Smooth muscle cell (in vitro differentiated cells): ENCODE measurements around the gene PFDN1. TPM values are rescaled to one million over a fixed set of nuclear protein-coding genes. Genes with fewer than 3 reads are reported as not detected.
"Not testable (repeated sequence)": the region's sequence is repeated elsewhere in the genome, so short reads cannot be mapped to it uniquely, and the experiment has no call there.

Experiments used
- DNase-seq: peaks from one replicate; lab custom pipeline; 2025; ENCODE audit not compliant: unreplicated experiment; lab: John Stamatoyannopoulos, UW
- H2AFZ ChIP-seq: fragments of 200-600 bp; sonication (generic); 2 replicates; pipeline ENCODE4 v1.6.0; 2016; ENCODE audit warnings: antibody characterized with exemption, low read depth, mild to moderate bottlenecking
- H3F3A ChIP-seq: fragments of 200-600 bp; sonication (generic); 2 replicates; pipeline ENCODE4 v1.6.0; 2017; ENCODE audit warnings: antibody characterized with exemption, low read depth
- H3K27ac ChIP-seq: fragments of 200-600 bp; sonication (generic); 2 replicates; pipeline ENCODE4 v1.5.1; 2016; ENCODE audit warnings: low read depth, mild to moderate bottlenecking
- H3K27me3 ChIP-seq: fragments of 200-600 bp; sonication (generic); 2 replicates; pipeline ENCODE4 v1.6.1; 2016; ENCODE audit warnings: low read depth, mild to moderate bottlenecking
- H3K36me3 ChIP-seq: fragments of 200-600 bp; sonication (generic); 2 replicates; pipeline ENCODE4 v1.5.1; 2016; ENCODE audit warnings: low read depth
- H3K4me1 ChIP-seq: fragments of 200-600 bp; sonication (generic); 2 replicates; pipeline ENCODE4 v1.5.1; 2016; ENCODE audit warnings: low read depth
- H3K4me2 ChIP-seq: fragments of 200-600 bp; sonication (generic); 2 replicates; pipeline ENCODE4 v1.6.0; 2016; ENCODE audit warnings: mild to moderate bottlenecking
- H3K4me3 ChIP-seq: fragments of 200-600 bp; sonication (generic); 2 replicates; pipeline ENCODE4 v1.5.1; 2016; ENCODE audit warnings: mild to moderate bottlenecking
- H3K79me2 ChIP-seq: fragments of 200-600 bp; sonication (generic); 2 replicates; pipeline ENCODE4 v1.6.0; 2016; ENCODE audit warnings: low read depth, mild to moderate bottlenecking
- H3K9ac ChIP-seq: fragments of 200-600 bp; sonication (generic); 2 replicates; pipeline ENCODE4 v1.6.0; 2016; ENCODE audit warnings: low read depth
- H3K9me3 ChIP-seq: fragments of 200-600 bp; sonication (generic); replicated peaks from 2 replicates; pipeline ENCODE4 v1.5.1; 2016; ENCODE audit warnings: low read depth
- H4K20me1 ChIP-seq: fragments of 200-600 bp; sonication (generic); 2 replicates; pipeline ENCODE4 v1.6.0; 2016; ENCODE audit warnings: low read depth
- WGBS: methylation state at CpG from one replicate; pipeline ENCODE4 v1.1.7; 2016; ENCODE audit warnings: low lambda C conversion rate; 5-methylcytosine and 5-hydroxymethylcytosine counted together
- polyA plus RNA-seq: library from polyadenylated mRNA; unstranded; fragments of >200 nt; fragmentation: Nextera tagmentation; extraction: Ambion mirVana; gene quantifications from 2 replicates; pipeline ENCODE4 v1.2.1, GENCODE V29; 2016
- total RNA-seq: library from RNA; depleted of rRNA; stranded (reverse); fragments of >200 nt; gene quantifications from 2 replicates; pipeline ENCODE4 v1.2.3, GENCODE V29; 2014
- TF ChIP-seq, protein P1 (sequence below): fragments of 200-600 bp; sonication (generic); IDR thresholded peaks from 2 replicates; pipeline ENCODE4 v1.5.1; 2017; ENCODE audit warnings: borderline replicate concordance, mild to moderate bottlenecking, antibody characterized with exemption; ENCODE audit not compliant: insufficient read depth, poor library complexity, severe bottlenecking

The PFDN1 gene
- total and polyA plus RNA-seq, 2 experiments from 2014 or later, result 145 to 154 TPM

DNA sequence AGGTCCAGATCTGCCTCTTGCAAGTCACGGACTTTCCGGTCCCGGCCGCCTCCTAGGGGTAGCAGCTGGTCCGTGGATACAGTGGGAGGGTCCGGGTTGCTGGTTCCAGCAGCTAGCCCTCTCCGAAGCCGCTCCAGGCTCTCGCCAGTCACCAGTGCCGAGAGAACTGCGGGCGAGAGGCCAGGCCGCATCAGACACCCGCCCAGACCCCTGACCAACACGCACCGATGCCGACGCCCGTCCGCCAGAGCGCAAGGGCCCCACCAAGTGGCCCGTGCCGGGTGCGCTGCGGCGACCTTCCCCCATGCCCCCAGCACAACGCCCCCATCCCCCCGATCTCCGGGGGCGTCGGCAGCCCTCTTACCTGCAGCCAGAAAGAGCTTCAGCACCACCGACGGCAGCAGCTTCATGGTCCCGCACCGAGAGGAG lies 43.0 kb upstream of the PFDN1 start:
- H3K4me1 ChIP-seq, result peaks cover 10% of the 10 kb centered on the region
- peak overlapping the region; percentile 7 for H3K27ac ChIP-seq
- H2AFZ ChIP-seq, result peak overlapping the region; percentile 59
- peaks cover 6% of the 10 kb centered on the region for H3F3A ChIP-seq
- no peaks in the 10 kb centered on the region for H3K9me3 ChIP-seq
- no peaks in the 10 kb centered on the region for H3K27me3 ChIP-seq
- TF ChIP-seq, protein P1, sequence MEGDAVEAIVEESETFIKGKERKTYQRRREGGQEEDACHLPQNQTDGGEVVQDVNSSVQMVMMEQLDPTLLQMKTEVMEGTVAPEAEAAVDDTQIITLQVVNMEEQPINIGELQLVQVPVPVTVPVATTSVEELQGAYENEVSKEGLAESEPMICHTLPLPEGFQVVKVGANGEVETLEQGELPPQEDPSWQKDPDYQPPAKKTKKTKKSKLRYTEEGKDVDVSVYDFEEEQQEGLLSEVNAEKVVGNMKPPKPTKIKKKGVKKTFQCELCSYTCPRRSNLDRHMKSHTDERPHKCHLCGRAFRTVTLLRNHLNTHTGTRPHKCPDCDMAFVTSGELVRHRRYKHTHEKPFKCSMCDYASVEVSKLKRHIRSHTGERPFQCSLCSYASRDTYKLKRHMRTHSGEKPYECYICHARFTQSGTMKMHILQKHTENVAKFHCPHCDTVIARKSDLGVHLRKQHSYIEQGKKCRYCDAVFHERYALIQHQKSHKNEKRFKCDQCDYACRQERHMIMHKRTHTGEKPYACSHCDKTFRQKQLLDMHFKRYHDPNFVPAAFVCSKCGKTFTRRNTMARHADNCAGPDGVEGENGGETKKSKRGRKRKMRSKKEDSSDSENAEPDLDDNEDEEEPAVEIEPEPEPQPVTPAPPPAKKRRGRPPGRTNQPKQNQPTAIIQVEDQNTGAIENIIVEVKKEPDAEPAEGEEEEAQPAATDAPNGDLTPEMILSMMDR, result peak; percentile 15
- H3K36me3 ChIP-seq, result no peaks in the 10 kb centered on the region
- peak overlapping the region; percentile 86 for H3K4me2 ChIP-seq
- H3K79me2 ChIP-seq, result peaks cover 36% of the 10 kb centered on the region
- peak overlapping the region; percentile 77 for H3K4me3 ChIP-seq
- DNase-seq, result peak; percentile 43
- 3% methylated on average over 25 of the region's 35 CpGs for WGBS
- H4K20me1 ChIP-seq, result peaks cover 45% of the 10 kb centered on the region
- H3K9ac ChIP-seq, result peak overlapping the region; percentile 76

DNA sequence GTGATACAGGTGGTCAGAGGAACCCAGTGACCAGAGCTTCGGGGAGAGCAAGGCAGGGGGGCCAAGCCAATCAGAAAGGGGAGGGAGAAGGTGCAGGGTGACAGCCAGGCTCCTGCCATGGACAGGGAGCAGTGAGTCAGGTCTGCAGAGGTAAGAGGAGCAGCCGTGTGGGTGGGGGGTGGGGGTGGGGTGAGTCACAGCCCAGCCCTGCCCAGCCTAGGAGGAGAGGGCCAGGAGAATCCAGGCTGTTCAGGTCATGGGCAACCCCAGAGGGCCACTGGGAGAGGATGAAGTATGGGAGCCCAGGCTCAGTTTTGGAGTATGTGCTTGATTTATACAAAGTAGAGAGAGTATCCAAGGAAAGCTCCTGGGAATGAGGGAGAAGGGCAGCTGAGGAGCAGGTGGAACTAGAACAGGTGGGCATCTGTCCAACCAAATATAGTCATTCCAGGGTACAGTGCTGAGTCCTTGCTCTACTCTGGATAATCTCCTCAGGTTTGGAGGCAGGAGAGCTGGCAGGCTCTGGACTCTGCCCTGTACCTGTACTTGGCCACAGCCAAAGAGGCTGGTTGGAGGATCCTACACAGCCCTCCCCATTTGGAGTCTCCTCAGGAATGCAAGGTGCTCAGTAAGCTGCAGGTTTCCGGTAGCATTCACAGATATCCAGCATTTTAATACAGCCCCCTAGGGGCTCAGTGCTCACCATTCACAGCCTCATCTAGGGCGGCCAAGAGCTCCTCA lies 42.0 kb upstream of the PFDN1 start:
- H3K9ac ChIP-seq, result peak overlapping the region; percentile 76
- H3K27me3 ChIP-seq, result no peaks in the 10 kb centered on the region
- 48% methylated on average over 4 of the region's 4 CpGs for WGBS
- peaks cover 49% of the 10 kb centered on the region for H4K20me1 ChIP-seq
- no peak for DNase-seq
- peak overlapping the region; percentile 77 for H3K4me3 ChIP-seq
- peak overlapping the region; percentile 86 for H3K4me2 ChIP-seq
- no peaks in the 10 kb centered on the region for H3K36me3 ChIP-seq
- H2AFZ ChIP-seq, result no peak overlapping the region
- peaks cover 41% of the 10 kb centered on the region for H3K79me2 ChIP-seq
- TF ChIP-seq, protein P1, result no peak
- no peaks in the 10 kb centered on the region for H3K9me3 ChIP-seq
- peaks cover 6% of the 10 kb centered on the region for H3F3A ChIP-seq
- H3K4me1 ChIP-seq, result peaks cover 10% of the 10 kb centered on the region
- peak overlapping the region; percentile 38 for H3K27ac ChIP-seq

DNA sequence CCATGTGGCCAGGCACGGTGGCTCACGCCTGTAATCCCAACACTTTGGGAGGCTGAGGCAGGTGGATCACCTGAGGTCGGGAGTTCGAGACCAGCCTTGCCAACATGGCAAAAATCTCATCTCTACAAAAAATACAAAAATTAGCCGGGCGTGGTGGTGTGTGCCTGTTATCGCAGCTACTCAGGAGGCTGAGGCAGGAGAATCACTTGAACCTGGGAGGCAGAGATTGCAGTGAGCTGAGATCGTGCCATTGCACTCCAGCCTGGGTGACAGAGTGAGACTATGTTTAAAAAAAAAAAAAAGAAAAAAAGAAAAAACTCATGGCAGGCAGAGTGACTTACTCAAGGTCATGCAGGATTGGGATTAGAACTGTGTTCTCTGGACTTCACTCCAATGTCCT lies 40.9 kb upstream of the PFDN1 start:
- H2AFZ ChIP-seq, H3K9ac ChIP-seq, H3K4me2 ChIP-seq, DNase-seq, H3K9me3 ChIP-seq, H3K4me3 ChIP-seq, H3F3A ChIP-seq, H3K36me3 ChIP-seq, H3K27ac ChIP-seq, H3K27me3 ChIP-seq: not testable (repeated sequence)
- Histone ChIP-seq H4K20me1 (peaks cover 49% of the 10 kb centered on the region), H3K79me2 (peaks cover 41% of the 10 kb centered on the region), H3K4me1 (peaks cover 10% of the 10 kb centered on the region)
- 95% methylated on average over 8 of the region's 8 CpGs for WGBS

DNA sequence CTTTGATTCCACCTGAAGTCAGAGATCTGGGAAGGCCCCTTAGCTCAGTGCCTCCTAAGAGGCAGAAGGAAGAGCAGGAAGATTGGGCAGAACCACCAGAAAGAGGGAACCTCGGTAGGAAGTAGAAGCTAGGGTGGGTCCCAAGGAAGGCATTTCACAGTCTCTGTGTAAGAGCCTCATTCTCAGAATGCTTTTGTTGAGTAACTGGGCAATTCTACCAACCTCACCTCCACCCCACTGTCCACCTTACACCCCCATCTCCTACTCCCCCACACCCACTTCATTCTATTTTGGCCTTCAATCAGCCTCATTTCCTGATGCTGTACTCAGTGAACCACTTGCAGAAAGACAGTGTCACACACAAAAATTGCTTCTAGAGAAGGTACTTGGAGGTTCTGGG lies 40.0 kb upstream of the PFDN1 start:
- H3K36me3 ChIP-seq, result no peaks in the 10 kb centered on the region
- H2AFZ ChIP-seq, result no peak overlapping the region
- TF ChIP-seq, protein P1, result no peak
- peaks cover 54% of the 10 kb centered on the region for H4K20me1 ChIP-seq
- H3K27me3 ChIP-seq, result no peaks in the 10 kb centered on the region
- H3F3A ChIP-seq, result peaks cover 12% of the 10 kb centered on the region
- H3K79me2 ChIP-seq, result peaks cover 41% of the 10 kb centered on the region
- no peaks in the 10 kb centered on the region for H3K9me3 ChIP-seq
- no peak overlapping the region for H3K4me2 ChIP-seq
- no peak for DNase-seq
- no peak overlapping the region for H3K9ac ChIP-seq
- H3K4me3 ChIP-seq, result no peak overlapping the region
- no peak overlapping the region for H3K27ac ChIP-seq
- 76% methylated on average over 1 of the region's 1 CpG for WGBS
- peaks cover 10% of the 10 kb centered on the region for H3K4me1 ChIP-seq
